IMR-90 (cell line): ENCODE results near the gene ZNF800.

Experiments used
- BHLHE40 ChIP-seq: fragments of 150-350 bp; IDR thresholded peaks from 2 replicates; pipeline ENCODE4 v1.6.1; 2016; ENCODE audit warnings: mild to moderate bottlenecking, low read depth, low read length
- CEBPB ChIP-seq: IDR thresholded peaks from 2 replicates; pipeline ENCODE4 v1.6.1; 2012; ENCODE audit warnings: low read depth, low read length, improper control_type of control experiment
- MAZ ChIP-seq: IDR thresholded peaks from 2 replicates; pipeline ENCODE4 v1.6.1; 2012; ENCODE audit warnings: low read depth, mild to moderate bottlenecking, low read length, improper control_type of control experiment, moderate library complexity, borderline replicate concordance
- MXI1 ChIP-seq: IDR thresholded peaks from 2 replicates; pipeline ENCODE4 v1.6.1; 2012; ENCODE audit warnings: low read depth, mild to moderate bottlenecking, low read length, moderate library complexity, borderline replicate concordance
- NFE2L2 ChIP-seq: fragments of 150-350 bp; IDR thresholded peaks from 2 replicates; pipeline ENCODE4 v1.6.1; 2016; ENCODE audit warnings: low read depth, mild to moderate bottlenecking, low read length
- POLR2A ChIP-seq: IDR thresholded peaks from 2 replicates; pipeline ENCODE4 v1.6.1; 2012; ENCODE audit warnings: mild to moderate bottlenecking, low read depth, low read length
- RCOR1 ChIP-seq: IDR thresholded peaks from 2 replicates; pipeline ENCODE4 v1.6.1; 2012; ENCODE audit warnings: mild to moderate bottlenecking, low read length, improper control_type of control experiment; ENCODE audit not compliant: insufficient replicate concordance
- RFX5 ChIP-seq: IDR thresholded peaks from 2 replicates; pipeline ENCODE4 v1.8.0; 2012; ENCODE audit warnings: low read depth, mild to moderate bottlenecking, low read length, moderate library complexity
- TF ChIP-seq, protein P1 (sequence below): conservative IDR thresholded peaks from 2 replicates; pipeline ENCODE4 v1.5.1; 2012; ENCODE audit warnings: mild to moderate bottlenecking, low read depth, low read length, improper control_type of control experiment
- TF ChIP-seq, protein P2 (sequence below): fragments of 150-350 bp; IDR thresholded peaks from 2 replicates; pipeline ENCODE4 v1.6.1; 2017; ENCODE audit warnings: mild to moderate bottlenecking, antibody characterized with exemption, low read length, low read depth

DNA sequence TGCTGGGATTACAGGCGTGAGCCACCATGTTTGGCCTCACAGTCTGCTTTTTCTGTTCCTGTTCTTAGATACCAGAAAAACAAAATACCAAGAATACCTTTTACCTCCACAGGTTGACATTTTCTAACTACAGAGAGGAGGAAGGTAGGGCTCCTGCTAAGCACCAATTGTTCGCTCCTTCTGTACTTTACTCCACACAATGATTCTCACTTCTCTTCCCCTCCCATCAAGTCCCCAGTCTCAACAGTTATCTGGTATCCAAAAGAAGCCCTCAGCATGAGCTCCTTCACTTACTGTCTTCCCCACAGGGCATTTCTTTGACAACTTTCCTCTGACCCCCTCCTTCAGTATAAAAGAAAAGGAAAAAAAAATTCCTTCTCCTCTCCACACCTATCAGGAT lies 47.7 kb upstream of the ZNF800 start:
- TF ChIP-seq, protein P1, sequence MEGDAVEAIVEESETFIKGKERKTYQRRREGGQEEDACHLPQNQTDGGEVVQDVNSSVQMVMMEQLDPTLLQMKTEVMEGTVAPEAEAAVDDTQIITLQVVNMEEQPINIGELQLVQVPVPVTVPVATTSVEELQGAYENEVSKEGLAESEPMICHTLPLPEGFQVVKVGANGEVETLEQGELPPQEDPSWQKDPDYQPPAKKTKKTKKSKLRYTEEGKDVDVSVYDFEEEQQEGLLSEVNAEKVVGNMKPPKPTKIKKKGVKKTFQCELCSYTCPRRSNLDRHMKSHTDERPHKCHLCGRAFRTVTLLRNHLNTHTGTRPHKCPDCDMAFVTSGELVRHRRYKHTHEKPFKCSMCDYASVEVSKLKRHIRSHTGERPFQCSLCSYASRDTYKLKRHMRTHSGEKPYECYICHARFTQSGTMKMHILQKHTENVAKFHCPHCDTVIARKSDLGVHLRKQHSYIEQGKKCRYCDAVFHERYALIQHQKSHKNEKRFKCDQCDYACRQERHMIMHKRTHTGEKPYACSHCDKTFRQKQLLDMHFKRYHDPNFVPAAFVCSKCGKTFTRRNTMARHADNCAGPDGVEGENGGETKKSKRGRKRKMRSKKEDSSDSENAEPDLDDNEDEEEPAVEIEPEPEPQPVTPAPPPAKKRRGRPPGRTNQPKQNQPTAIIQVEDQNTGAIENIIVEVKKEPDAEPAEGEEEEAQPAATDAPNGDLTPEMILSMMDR: no peak
- TF ChIP-seq CEBPB (no peak), POLR2A (no peak), MXI1 (no peak), RCOR1 (no peak), MAZ (no peak), NFE2L2 (no peak), RFX5 (no peak), BHLHE40 (no peak)
- TF ChIP-seq, protein P2, sequence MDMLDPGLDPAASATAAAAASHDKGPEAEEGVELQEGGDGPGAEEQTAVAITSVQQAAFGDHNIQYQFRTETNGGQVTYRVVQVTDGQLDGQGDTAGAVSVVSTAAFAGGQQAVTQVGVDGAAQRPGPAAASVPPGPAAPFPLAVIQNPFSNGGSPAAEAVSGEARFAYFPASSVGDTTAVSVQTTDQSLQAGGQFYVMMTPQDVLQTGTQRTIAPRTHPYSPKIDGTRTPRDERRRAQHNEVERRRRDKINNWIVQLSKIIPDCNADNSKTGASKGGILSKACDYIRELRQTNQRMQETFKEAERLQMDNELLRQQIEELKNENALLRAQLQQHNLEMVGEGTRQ: no peak
